Type B pancreatic cell (in vitro differentiated cells): ENCODE data around the gene FCER2. TPM values are rescaled to one million over a fixed set of nuclear protein-coding genes. Genes with fewer than 3 reads are reported as not detected.
A peak's percentile ranks its signal among the peaks of the same experiment; 100 is the strongest.

Experiments used
- DNase-seq: peaks from one replicate; pipeline ENCODE4 v3.0.0; 2021; ENCODE audit warnings: mixed read lengths; ENCODE audit not compliant: unreplicated experiment; ENCODE audit errors: extremely low spot score
- H3K27ac Mint-ChIP-seq: 2 replicates; pipeline ENCODE4 v1.8.0; 2021; ENCODE audit warnings: mild to moderate bottlenecking, mixed read lengths
- H3K27me3 Mint-ChIP-seq: 2 replicates; pipeline ENCODE4 v1.8.0; 2021; ENCODE audit warnings: mixed read lengths
- H3K36me3 Mint-ChIP-seq: 2 replicates; pipeline ENCODE4 v1.8.0; 2021; ENCODE audit warnings: mixed read lengths
- H3K4me1 Mint-ChIP-seq: one replicate; pipeline ENCODE4 v1.8.0; 2021; ENCODE audit warnings: mixed read lengths; ENCODE audit not compliant: unreplicated experiment
- H3K4me3 Mint-ChIP-seq: 2 replicates; pipeline ENCODE4 v1.8.0; 2021; ENCODE audit warnings: mild to moderate bottlenecking, mixed read lengths
- H3K9me3 Mint-ChIP-seq: 2 replicates; pipeline ENCODE4 v1.8.0; 2021; ENCODE audit warnings: mixed read lengths
- total RNA-seq: library from RNA; stranded (reverse); gene quantifications from 2 replicates; pipeline ENCODE4 v1.2.1, GENCODE V29; 2021; ENCODE audit warnings: low replicate concordance
- TF ChIP-seq, protein P1 (sequence below): fragments of 200-600 bp; sonication (generic); conservative IDR thresholded peaks from 2 replicates; pipeline ENCODE4 v1.5.0; 2021; ENCODE audit warnings: antibody characterized with exemption, mild to moderate bottlenecking

FCER2 gene
- total RNA-seq, 1 donor from 2014 or later: not detected

DNA sequence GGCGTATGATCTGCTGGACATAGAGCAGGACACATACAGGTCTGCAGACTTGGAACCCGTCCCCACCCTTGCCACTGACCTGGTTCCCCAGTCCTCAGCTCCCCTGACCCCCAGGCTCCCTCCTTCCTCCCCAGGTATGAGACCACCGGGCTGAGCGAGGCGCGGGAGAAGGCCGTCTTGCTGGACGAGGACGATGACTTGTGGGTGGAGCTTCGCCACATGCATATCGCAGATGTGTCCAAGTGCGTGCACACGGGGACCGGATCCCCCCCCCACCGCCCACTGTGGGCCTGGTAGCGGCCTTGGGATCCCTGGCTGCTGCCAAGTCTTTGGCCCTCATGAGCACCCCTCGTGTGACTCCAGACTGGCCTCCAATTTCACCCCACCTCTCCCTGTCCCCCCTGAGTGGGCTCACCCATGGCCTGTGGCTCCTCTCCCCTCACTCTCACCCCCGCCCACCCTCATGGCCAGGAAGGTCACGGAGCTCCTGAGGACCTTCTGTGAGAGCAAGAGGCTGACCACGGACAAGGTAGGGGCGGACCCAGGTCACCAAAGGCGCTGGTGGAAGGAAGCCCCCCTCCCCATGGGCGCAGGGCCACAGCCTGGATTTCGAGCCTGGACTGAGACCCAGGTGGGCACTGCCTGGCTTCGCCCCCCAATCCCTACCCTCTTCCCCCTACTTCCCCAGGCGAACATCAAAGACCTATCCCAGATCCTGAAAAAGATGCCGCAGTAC is 59.5 kb downstream of the FCER2 start:
- Mint-ChIP-seq H3K36me3 (no peaks in the 10 kb centered on the region), H3K9me3 (no peaks in the 10 kb centered on the region), H3K27me3 (peaks cover 9% of the 10 kb centered on the region), H3K4me1 (no peaks in the 10 kb centered on the region), H3K4me3 (no peak overlapping the region), H3K27ac (no peak overlapping the region)
- TF ChIP-seq, protein P1, sequence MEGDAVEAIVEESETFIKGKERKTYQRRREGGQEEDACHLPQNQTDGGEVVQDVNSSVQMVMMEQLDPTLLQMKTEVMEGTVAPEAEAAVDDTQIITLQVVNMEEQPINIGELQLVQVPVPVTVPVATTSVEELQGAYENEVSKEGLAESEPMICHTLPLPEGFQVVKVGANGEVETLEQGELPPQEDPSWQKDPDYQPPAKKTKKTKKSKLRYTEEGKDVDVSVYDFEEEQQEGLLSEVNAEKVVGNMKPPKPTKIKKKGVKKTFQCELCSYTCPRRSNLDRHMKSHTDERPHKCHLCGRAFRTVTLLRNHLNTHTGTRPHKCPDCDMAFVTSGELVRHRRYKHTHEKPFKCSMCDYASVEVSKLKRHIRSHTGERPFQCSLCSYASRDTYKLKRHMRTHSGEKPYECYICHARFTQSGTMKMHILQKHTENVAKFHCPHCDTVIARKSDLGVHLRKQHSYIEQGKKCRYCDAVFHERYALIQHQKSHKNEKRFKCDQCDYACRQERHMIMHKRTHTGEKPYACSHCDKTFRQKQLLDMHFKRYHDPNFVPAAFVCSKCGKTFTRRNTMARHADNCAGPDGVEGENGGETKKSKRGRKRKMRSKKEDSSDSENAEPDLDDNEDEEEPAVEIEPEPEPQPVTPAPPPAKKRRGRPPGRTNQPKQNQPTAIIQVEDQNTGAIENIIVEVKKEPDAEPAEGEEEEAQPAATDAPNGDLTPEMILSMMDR: no peak
- DNase-seq: no peak

DNA sequence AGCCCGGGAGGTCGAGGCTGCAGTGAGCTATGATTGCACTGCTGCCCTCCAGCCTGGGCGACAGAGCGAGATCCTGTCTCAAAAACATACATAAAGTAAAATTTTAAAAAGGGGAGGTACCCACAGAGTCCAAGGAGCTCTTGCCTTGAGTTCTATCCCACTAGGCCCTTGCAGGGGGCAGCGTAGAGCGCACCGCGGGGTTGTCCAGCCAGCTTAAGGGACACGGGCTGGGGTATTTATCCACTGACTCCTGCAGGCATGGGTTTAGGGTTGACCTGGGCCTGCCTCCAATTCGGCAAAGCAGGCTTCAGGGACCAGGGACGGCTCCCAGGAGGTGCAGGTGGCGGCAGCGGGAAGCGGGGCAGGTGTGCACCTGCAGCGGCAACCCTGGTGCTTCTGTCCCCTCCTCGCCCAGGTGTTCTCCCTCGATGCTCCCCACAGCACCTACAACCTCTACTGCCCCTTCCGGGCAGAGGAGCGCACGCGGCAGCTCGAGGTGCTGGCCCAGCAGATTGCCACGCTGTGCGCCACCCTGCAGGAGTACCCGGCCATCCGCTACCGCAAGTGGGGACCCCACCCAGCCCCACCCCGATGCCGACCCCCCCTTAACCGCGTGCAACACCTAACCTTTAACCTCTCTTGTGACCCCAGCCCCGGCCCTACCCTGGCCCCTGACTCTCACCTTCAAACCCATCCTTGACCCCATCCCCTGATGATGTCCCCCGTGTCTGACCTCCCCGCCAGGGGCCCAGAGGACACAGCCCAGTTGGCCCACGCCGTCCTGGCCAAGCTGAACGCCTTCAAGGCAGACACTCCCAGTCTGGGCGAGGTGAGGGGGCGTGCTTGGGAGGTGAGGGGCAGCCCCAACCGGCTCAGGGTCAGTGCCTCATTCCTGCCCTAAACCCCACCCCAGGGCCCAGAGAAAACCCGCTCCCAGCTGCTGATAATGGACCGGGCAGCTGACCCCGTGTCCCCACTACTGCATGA is 60.3 kb downstream of the FCER2 start:
- Mint-ChIP-seq H3K27me3 (peaks cover 10% of the 10 kb centered on the region), H3K36me3 (no peaks in the 10 kb centered on the region), H3K4me1 (no peaks in the 10 kb centered on the region), H3K9me3 (no peaks in the 10 kb centered on the region), H3K27ac (no peak overlapping the region), H3K4me3 (no peak overlapping the region)
- no peak for DNase-seq
- TF ChIP-seq, protein P1: no peak

DNA sequence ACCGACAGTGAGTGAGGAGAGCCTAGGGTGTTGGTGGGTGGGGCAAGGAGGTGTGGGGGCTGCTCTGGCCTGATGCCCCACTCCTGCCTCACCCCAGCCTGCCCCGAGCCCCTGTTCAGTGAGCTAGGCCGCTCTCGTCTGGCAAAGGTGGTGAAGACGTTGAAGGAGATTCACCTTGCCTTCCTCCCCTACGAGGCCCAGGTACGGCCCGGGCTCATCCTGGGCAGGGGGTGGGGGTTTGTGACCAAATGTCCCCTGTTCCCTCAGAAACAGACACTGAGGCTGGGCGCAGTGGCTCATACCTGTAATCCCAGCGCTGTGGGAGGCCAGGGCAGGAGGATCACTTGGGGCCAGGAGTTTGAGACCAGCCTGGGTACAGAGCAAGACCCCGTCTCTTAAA is 61.1 kb downstream of the FCER2 start:
- peaks cover 17% of the 10 kb centered on the region for H3K27me3 Mint-ChIP-seq
- no peaks in the 10 kb centered on the region for H3K9me3 Mint-ChIP-seq
- H3K27ac Mint-ChIP-seq: no peak overlapping the region
- H3K4me3 Mint-ChIP-seq: no peak overlapping the region
- no peak for DNase-seq
- TF ChIP-seq, protein P1: no peak
- no peaks in the 10 kb centered on the region for H3K36me3 Mint-ChIP-seq
- no peaks in the 10 kb centered on the region for H3K4me1 Mint-ChIP-seq

DNA sequence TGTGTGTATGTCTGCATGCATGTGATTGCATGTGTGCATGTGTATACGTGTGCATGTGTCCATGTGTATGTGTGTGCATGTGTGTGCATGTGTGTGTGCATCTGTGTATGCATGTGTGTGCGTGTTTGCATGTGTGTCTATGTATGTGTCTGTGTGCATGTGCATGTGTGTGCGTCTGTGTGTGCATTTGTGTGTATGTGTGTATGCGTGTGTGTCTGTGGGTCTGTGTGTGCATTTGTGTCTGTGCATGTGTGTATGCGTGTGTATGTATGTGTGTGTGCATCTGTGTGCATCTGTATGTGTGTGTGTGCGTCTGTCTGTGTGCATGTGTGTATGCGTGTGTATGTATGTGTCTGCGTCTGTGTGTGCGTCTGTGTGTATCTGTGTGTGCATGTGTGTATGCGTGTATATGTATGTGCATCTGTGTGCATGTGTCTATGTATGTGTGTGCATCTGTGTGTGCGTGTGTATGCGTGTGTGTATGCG is 62.0 kb downstream of the FCER2 start:
- Mint-ChIP-seq H3K36me3 (no peaks in the 10 kb centered on the region), H3K27ac (peak overlapping the region; percentile 0), H3K27me3 (peaks cover 24% of the 10 kb centered on the region), H3K9me3 (no peaks in the 10 kb centered on the region), H3K4me1 (no peaks in the 10 kb centered on the region), H3K4me3 (peak overlapping the region; percentile 2)
- TF ChIP-seq, protein P1: no peak
- DNase-seq: no peak

DNA sequence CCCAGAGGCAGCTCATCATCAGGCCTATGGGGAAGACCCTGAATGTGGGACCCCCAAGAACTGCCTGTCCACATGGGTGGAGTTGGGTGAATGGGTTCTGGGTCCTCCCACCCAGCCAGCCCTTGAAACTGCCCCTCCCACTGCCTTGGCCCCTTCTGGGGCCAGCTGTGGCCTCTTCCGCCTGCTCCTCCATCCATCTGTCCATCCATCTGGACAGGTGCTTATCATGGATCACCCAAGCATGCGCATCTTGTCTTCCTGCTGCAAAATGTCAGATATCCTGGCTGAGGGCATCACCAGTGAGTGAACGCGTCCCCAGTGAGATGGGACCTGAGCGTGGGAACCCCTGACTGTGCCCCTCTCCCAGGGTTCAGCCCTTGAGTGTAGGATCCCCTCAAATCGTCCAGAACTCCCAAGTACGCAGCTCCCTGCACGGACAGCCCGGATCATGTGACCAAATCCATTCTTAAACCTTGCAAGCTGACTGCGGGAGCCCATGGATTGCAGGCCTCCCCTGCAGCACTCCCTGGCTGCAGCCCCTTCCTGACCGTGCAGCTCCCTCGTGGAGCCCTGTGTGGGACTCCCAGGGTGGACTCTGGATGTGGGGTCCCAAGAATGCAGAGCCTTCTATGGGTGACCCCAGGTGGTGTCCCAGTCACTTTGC is 63.0 kb downstream of the FCER2 start:
- Mint-ChIP-seq H3K27ac (peak overlapping the region; percentile 36), H3K4me3 (peak overlapping the region; percentile 60)
- TF ChIP-seq, protein P1: no peak

More for the DNA sequence above, 63.0 kb downstream of the FCER2 start:
- DNase-seq: no peak
- Mint-ChIP-seq H3K4me1 (no peaks in the 10 kb centered on the region), H3K27me3 (peaks cover 28% of the 10 kb centered on the region), H3K36me3 (no peaks in the 10 kb centered on the region), H3K9me3 (no peaks in the 10 kb centered on the region)
